Heart left ventricle (tissue), 16 donors: ENCODE data around the gene USP6. TPM values are rescaled to one million over a fixed set of nuclear protein-coding genes. Genes with fewer than 3 reads are reported as not detected.

Experiments used
- ATAC-seq, 4 donors: fragments of 200-7000 bp; cut with Tn5 transposase; one replicate each; pipeline ENCODE4 v1.9.1; 2020 to 2022; ENCODE audit warnings: moderate library complexity in 4 of 4, mild to moderate bottlenecking in 3 of 4, moderate number of reproducible peaks in 1 of 4
- DNase-seq, 5 donors: peaks; one replicate each; pipeline ENCODE4 v3.0.0-alpha.2; 2020
- H3K27ac ChIP-seq, 12 donors: fragments of 200-600 bp; sonication (generic) in 4 of 12; one replicate each; pipeline versions ENCODE4 v1.5.0 to v1.8.0; 2016 to 2022; ENCODE audit warnings: mild to moderate bottlenecking in 2 of 12
- H3K27me3 ChIP-seq, 9 donors: fragments of 200-600 bp; sonication (generic) in 2 of 9; one replicate each; pipeline versions ENCODE4 v1.5.1 to v1.8.0; 2016 to 2022; ENCODE audit warnings: mild to moderate bottlenecking in 3 of 9
- H3K36me3 ChIP-seq, 9 donors: fragments of 200-600 bp; sonication (generic) in 2 of 9; one replicate each; pipeline versions ENCODE4 v1.5.0 to v1.8.0; 2018 to 2022; ENCODE audit warnings: mild to moderate bottlenecking in 2 of 9
- H3K4me1 ChIP-seq, 12 donors: fragments of 200-600 bp; sonication (generic) in 4 of 12; one replicate each; pipeline versions ENCODE4 v1.5.0 to v1.8.0; 2016 to 2022; ENCODE audit warnings: mild to moderate bottlenecking in 3 of 12
- H3K4me3 ChIP-seq, 12 donors: fragments of 200-600 bp; sonication (generic) in 4 of 12; one replicate each; pipeline versions ENCODE4 v1.5.0 to v1.8.0; 2017 to 2022; ENCODE audit warnings: mild to moderate bottlenecking in 9 of 12, moderate library complexity in 4 of 12
- H3K9me3 ChIP-seq, 12 donors: fragments of 200-600 bp; sonication (generic) in 4 of 12; one replicate each; pipeline versions ENCODE4 v1.5.0 to v1.8.0; 2016 to 2022; ENCODE audit warnings: mild to moderate bottlenecking in 1 of 12
- CTCF ChIP-seq, 12 donors: fragments of 200-600 bp; sonication (generic) in 4 of 12; IDR thresholded peaks; one replicate each; pipeline versions ENCODE4 v1.5.0 to v1.8.0; 2018 to 2022; ENCODE audit warnings: antibody characterized with exemption in 12 of 12, mild to moderate bottlenecking in 5 of 12
- POLR2A ChIP-seq, 2 donors: fragments of 450-650 bp; IDR thresholded peaks; one replicate each; pipeline ENCODE4 v1.6.1; 2017; ENCODE audit warnings: antibody characterized with exemption in 2 of 2, mild to moderate bottlenecking in 2 of 2, moderate library complexity in 2 of 2
- WGBS, 4 donors: extraction: QIAGEN DNeasy Blood & Tissue Kit in 2 of 4; methylation state at CpG; one replicate each; pipeline versions ENCODE4 v1.1.5 to v1.1.7; 2013 to 2018; 5-methylcytosine and 5-hydroxymethylcytosine counted together
- intact Hi-C, 10 donors: fragments of 100-400 bp; cut with DNase I; formaldehyde crosslinking; loops; one replicate each; pipeline versions ENCODE4 v1.11.1 to v1.14.2; 2022
- polyA plus RNA-seq, 2 donors: library from polyadenylated mRNA; stranded (reverse); fragments of 200-250 nt; gene quantifications; one replicate each; pipeline ENCODE4 v1.2.3, GENCODE V29; 2013
- total RNA-seq, 9 donors: library from RNA; depleted of rRNA in 2 of 9; stranded (reverse); fragments of >200 nt in 2 of 9; fragmentation: NEBNext Ultra II Directional in 3 of 9; extraction: Animal tissue kit (Norgen Biotek cat#: 25700) in 3 of 9; gene quantifications; one replicate each; pipeline versions ENCODE4 v1.1.0 to v1.2.4, GENCODE V29; 2016 to 2023
- donor health status: ischemic (EF 13 %, LVEDD 7.1; RV severe dilation, severe dysfunction).
- donor health status: healthy with polysubstance abuse.
- donor health status: DM: no; HTN: yes; CAD: no.
- donor health status: DM: no; HTN: no; CAD: no.
- donor health status: ischemic (EF 25% LVEDD 6.9; RV normal size, moderate dysfunction).
- donor health status: ischemic (EF 25% LVEDD 5.7; RV mildly dilated, moderate dysfunction).
- donor health status: healthy.
- donor health status: DM: yes; HTN: yes; CAD: no.
- donor health status: ischemic (EF 35%, LVEDD 5.7; RV mildly dilated, moderate dysfunction).
- donor health status: nonischemic (EF 11% LVEDD 7.7; RV severe dilation, severe dysfunction).
- donor health status: DM: yes; HTN: yes; CAD: no.
- donor health status: PGD.
- donor health status: ischemic (EF 29% LVEDD 5.4; RV normal size, mild dysfunction).
- donor health status: nonischemic (EF 23%, LVEDD 6.1; RV moderate dilation, normal function).

Gene USP6
- total and polyA plus RNA-seq, 11 donors = 0.01 to 1.6 (median 0.07) TPM; not detected in 2

- no peak overlapping the region for H3K4me3 ChIP-seq
- H3K27me3 ChIP-seq = peaks cover 0 to 14% (median 0%) of the 10 kb centered on the region in 9 donors
- intact Hi-C loops = no loop called here
- DNase-seq (no peak), ATAC-seq (no peak)
- TF ChIP-seq CTCF (IDR thresholded peaks at IDR 0.05) (no peak), POLR2A (IDR thresholded peaks at IDR 0.05) (no peak)
- peaks cover 0 to 12% (median 5%) of the 10 kb centered on the region in 12 donors for H3K4me1 ChIP-seq
- WGBS, 4 donors = 81 to 86% (median 83%) methylated on average over 6 of the region's 6 CpGs
- peaks cover 0 to 21% (median 8%) of the 10 kb centered on the region in 12 donors for H3K9me3 ChIP-seq
- H3K36me3 ChIP-seq = peaks cover 0 to 8% (median 6%) of the 10 kb centered on the region in 9 donors
- H3K27ac ChIP-seq = no peak overlapping the region
Observed at GRCh38 chr17:5100832-5101231, 15.0 kb upstream of the USP6 start.

- peaks cover 0 to 46% (median 24%) of the 10 kb centered on the region in 9 donors for H3K36me3 ChIP-seq
- TF ChIP-seq CTCF (IDR thresholded peaks at IDR 0.05) (no peak), POLR2A (IDR thresholded peaks at IDR 0.05) (no peak)
- ATAC-seq = no peak
- peak overlapping the region; percentile 63 to 98 (median 82) for H3K4me3 ChIP-seq
- intact Hi-C loops = loop anchor here in 1 of 10 donors (5.0 kb wide), 1 partner anchor 34 kb away; the partner anchor contains the start of gene ZFP3
- H3K9me3 ChIP-seq = peaks cover 0 to 5% (median 0%) of the 10 kb centered on the region in 12 donors
- peak overlapping the region in 2 of 12 donors; percentile 79 to 87 for H3K27ac ChIP-seq
- H3K27me3 ChIP-seq = peaks cover 0 to 14% (median 9%) of the 10 kb centered on the region in 9 donors
- 25 to 30% (median 28%) methylated on average over 8 of the region's 8 CpGs for WGBS, 4 donors
- H3K4me1 ChIP-seq = peaks cover 0 to 19% (median 12%) of the 10 kb centered on the region in 12 donors
- DNase-seq = no peak
Observed at GRCh38 chr17:5110816-5111215, 5.0 kb upstream of the USP6 start.

DNA sequence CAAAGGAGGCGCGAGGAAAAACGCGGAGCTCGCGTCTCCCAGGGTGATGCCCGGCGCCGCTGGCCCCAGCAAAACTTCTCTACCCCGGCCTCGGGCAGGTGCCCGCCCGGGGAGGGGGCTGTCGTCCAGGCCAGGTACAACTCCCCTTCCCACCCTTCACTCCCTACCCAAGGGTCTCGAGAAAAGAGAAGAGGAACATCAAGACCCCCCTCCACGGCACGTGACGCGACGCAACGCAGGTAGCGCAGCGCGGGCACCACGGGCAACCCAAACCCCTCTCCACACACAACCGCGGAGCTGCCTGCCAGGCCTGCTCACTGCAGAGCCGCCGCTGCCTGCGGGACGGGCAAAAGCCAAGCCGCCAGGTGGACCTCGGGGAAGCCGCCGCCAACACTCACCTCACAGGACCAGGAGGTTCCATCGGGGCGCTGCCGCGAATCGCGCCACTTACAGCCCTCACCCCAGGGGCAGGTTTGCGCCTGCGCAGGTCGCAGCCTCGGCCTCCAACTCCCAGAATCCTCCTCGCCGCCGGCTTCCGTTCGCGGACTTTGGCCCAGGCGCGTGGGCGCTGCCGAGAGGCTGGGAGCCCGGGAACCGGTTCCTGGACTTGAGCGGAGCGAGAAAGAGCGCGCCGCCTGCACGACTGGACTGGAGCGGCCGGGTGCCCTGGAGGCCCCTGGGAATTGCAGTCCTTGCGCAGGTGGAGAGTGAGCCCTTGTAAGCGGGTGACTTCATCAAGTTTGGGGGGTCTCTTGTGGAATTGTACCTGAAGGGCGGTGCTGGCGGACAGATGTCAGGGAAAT is 4.2 kb upstream of the USP6 start, which contains the start of gene ZNF232:
TSS of gene ZNF232 (minus strand) at position 477 of the 803 bp plus-strand sequence. CDS start at position 421, 56 bp downstream.
- peaks cover 0 to 23% (median 12%) of the 10 kb centered on the region in 12 donors for H3K4me1 ChIP-seq
- TF ChIP-seq POLR2A (IDR thresholded peaks at IDR 0.05) (peak in 1 of 2 donors; percentile 62), CTCF (IDR thresholded peaks at IDR 0.05) (peak in 3 of 12 donors; percentile 8 to 29 (median 10))
- ATAC-seq (peak; percentile 92 to 98 (median 96)), DNase-seq (peak; percentile 93 to 98 (median 97))
- 0 to 1% (median 0%) methylated on average over 39 to 69 of the region's 69 CpGs for WGBS, 4 donors
- intact Hi-C loops = loop anchor here in 2 of 10 donors (2.0 to 5.0 kb wide), 2 partner anchors 34 to 79 kb away; partner anchors contain the start of genes ZFP3 (in 1 of the 2) and ZNF594 (in 1 of the 2)
- peak within 1 kb of the TSS in 11 of 12 donors; percentile 24 to 87 (median 76) for H3K27ac ChIP-seq
- peaks cover 0 to 39% (median 18%) of the 10 kb centered on the region in 9 donors for H3K36me3 ChIP-seq
- H3K27me3 ChIP-seq = peaks cover 0 to 21% (median 16%) of the 10 kb centered on the region in 9 donors
- peak within 1 kb of the TSS; percentile 63 to 98 (median 82) for H3K4me3 ChIP-seq
- no peaks in the 10 kb centered on the region for H3K9me3 ChIP-seq

DNA sequence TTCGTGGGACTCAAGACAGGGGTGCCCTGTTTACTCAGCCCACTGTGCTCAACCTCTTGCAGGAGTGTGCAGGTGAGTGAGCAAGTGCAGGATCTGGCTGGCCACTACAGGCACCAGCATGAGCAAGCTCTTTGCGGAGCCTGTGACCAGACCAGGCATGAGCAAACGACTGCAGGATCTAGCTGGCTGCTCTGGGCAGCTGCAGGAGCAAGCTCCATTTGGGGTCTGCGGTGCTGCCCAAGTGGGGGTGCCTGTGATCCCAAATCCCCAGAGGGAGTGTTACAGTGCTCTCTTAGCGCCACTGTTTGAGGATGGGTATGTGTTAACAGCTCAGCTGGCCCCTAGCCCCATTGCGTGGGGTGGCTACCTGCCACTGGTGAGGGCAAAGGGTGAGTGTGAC is 2.4 kb downstream of the USP6 start:
- H3K4me1 ChIP-seq = peaks cover 0 to 16% (median 4%) of the 10 kb centered on the region in 12 donors
- TF ChIP-seq POLR2A (IDR thresholded peaks at IDR 0.05) = no peak
- intact Hi-C loops = no loop called here
- whole genome bisulfite sequencing, 4 donors = 82 to 87% (median 86%) methylated on average over 4 to 6 of the region's 6 CpGs
- H3K4me3 ChIP-seq = no peak overlapping the region
- no peaks in the 10 kb centered on the region for H3K9me3 ChIP-seq
- DNase-seq (peak in 1 of 5 donors; percentile 11), ATAC-seq (no peak)
- H3K27me3 ChIP-seq = peaks cover 0 to 44% (median 25%) of the 10 kb centered on the region in 9 donors
- H3K36me3 ChIP-seq = peaks cover 0 to 13% (median 0%) of the 10 kb centered on the region in 9 donors
- H3K27ac ChIP-seq = no peak overlapping the region
